Mammary epithelial cell (primary cell): ENCODE measurements around the gene DDX10.
"Not testable (repeated sequence)": the region's sequence is repeated elsewhere in the genome, so short reads cannot be mapped to it uniquely, and the experiment has no call there.

ENCODE experiments used
- CTCF ChIP-seq, 2 donors: IDR thresholded peaks in 1 of 2; conservative IDR thresholded peaks in 1 of 2; 2 replicates each; pipeline ENCODE4 v1.5.1; 2011 to 2012; ENCODE audit warnings: inconsistent platforms in 2 of 2, low read length in 2 of 2, mild to moderate bottlenecking in 2 of 2, control low read depth in 1 of 2, low read depth in 1 of 2; ENCODE audit not compliant: insufficient read depth in 1 of 2; ENCODE audit errors: extremely low read depth in 1 of 2
- EZH2 ChIP-seq: IDR thresholded peaks from 2 replicates; pipeline ENCODE4 v1.6.1; 2012; ENCODE audit warnings: low read length, inconsistent platforms, borderline replicate concordance

- not testable (repeated sequence) for TF ChIP-seq CTCF (conservative IDR thresholded peaks at IDR 0.05 in 1 of 2, IDR thresholded peaks at IDR 0.05 in 1 of 2; ENCODE audit: extremely low read depth in 1 of 2, insufficient read depth in 1 of 2, low read depth in 1 of 2, low read length in 2 of 2); EZH2
These were observed 10.8 kb upstream of the DDX10 start for GRCh38 chr11:108654100-108654499.
